Jurkat, Clone E6-1 (cell line): ENCODE results near the gene PEPD.

ENCODE experiments used
- DNase-seq: peaks from one replicate; pipeline ENCODE4 v3.0.0-alpha.2; 2011; ENCODE audit warnings: low read depth, low spot score
- H3K4me3 ChIP-seq: 2 replicates; pipeline ENCODE4 v1.5.1; 2011; ENCODE audit warnings: mild to moderate bottlenecking, low read length, control low read depth, moderate library complexity

Gene PEPD

DNA sequence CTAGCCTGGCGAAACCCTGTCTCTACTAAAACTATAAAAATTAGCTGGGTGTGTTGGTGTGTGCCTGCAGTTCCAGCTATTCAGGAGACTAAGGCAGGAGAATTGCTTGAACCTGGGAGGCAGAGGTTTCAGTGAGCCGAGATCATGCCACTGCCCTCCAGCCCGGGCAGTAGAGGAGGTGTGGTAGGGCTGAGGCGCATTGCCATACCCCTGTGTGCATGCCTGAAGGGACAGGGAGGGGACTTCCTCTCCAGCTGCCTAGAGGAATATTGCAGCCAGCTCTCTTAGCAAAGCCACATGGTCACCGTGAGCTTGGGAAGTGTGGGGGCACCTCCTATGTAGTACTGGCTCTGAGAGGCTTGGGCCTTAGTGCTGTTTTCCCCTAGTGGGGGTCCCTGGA lies 29.2 kb upstream of the PEPD start:
- no peak overlapping the region for H3K4me3 ChIP-seq
- DNase-seq, result no peak

DNA sequence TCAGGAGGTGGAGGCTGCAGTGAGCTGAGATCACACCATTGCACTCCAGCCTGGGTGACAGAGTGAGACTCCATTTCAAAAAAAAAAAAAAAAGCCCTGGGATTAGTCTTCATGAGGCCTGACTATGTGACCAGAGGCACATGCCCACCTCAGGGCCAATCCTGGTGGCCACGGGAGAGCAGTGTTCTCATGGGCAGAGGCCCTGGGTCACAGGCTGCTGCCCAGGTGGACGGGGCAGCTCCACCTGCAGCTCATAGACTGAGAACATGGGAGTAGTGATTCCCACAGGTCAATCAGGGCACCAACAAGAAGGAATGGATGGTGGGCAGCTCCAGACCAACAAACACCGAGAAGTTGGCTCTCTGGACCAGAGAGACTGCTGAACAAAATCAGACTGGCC lies 26.1 kb upstream of the PEPD start:
- no peak overlapping the region for H3K4me3 ChIP-seq
- no peak for DNase-seq

DNA sequence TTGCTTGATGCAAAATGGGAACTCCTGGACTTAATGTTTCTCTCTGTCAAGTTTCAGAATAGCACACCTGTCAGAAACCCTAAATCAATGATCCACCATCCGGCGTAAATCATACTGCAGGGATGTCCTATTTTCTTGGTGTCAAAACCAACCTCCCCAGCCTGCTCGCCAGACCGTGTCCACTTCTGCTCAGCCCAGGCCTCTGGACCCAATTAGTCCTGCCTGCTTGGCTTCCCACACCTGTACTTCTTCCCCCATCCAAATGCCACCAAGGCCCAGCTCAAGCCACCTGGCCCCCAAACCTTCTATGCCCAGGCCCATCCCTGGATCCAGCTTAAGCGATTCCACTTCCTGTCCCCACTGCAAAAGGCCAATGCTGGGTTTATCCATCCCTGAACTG lies 25.1 kb upstream of the PEPD start:
- DNase-seq, result no peak
- H3K4me3 ChIP-seq, result no peak overlapping the region

DNA sequence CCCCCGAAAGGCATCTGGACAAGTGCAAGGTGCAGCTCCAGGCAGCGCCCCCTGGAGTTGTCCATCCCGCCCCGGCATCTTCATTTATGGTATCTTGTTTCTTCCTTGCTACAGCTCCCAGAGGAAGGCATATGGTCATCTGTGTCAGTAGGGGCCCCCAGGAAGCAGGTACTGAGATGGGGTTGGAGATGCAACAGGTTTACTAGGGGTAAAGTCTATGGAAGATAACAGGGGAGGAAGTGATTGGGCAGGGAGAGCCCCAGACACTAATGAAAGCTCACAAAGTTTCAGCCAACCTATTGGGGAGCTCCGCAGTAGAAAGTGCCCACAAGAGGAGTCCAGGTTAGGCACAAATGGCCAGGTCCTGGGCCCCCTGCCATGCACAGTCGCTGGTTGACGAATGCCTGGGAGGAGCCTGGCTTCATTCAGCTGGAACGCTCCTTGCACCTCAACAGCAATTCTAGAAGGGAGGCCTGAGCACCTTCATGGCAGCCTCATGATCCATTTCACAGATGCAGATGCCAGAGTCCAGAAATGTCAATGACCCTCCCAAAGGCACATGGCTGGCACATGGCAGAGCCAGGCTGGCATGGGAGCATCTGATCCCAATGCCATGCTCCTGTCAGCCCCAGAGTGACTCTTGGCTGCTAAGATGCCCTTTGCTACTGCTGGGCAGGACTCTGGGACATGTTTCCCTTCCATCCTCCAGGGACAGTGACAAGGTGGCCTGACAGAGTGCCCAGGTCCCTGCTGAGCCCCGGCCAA lies 23.8 kb upstream of the PEPD start:
- no peak overlapping the region for H3K4me3 ChIP-seq
- DNase-seq, result no peak

DNA sequence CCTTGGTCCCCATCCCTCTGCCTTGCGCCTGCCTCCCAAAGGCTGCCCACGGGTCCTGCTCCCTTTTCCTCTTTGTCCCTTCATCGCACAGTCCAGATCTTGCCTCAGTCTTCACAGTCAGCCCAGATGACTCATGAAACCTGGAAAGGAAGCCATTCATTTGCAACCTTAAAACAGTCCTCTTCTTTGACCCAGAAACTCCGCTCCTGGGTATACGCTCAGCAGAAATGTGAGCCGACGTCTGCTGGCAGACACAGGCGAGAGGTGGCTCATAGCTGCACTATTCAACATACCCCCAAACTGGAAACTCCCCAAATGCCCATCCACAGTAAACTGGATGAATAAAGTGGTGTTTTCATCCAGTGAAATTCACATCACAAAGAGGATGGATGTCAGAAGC lies 13.6 kb upstream of the PEPD start:
- no peak overlapping the region for H3K4me3 ChIP-seq
- DNase-seq, result no peak

DNA sequence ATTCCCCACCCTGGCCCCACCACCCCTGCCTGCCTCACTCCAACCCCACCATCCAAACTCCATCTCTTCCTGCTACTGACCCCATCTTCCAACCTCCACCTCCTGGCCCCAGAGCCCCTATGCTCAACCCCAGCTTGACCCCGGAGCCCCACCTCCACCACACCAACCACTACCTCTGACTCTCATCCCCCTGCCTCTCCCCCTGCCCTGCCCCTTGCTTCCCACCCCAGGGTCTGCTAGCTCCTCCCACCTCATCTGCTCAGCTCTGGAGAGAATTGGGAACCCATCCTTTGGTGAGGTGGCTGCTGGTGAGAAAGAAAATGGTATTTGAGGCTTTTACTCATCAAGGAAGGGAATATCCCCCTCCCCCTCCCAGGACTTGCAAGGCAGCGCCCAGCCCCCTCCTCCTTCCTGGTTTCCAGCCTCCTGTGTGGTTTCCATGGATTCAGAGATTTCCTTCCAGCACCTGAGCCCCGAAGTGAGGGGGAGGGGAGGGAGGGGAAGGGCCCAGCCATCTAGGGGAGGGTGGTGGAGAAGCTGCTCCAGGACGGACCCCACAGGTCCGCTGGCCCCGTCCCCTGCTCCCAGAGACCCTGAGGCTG lies 11.4 kb upstream of the PEPD start:
- no peak for DNase-seq
- no peak overlapping the region for H3K4me3 ChIP-seq

DNA sequence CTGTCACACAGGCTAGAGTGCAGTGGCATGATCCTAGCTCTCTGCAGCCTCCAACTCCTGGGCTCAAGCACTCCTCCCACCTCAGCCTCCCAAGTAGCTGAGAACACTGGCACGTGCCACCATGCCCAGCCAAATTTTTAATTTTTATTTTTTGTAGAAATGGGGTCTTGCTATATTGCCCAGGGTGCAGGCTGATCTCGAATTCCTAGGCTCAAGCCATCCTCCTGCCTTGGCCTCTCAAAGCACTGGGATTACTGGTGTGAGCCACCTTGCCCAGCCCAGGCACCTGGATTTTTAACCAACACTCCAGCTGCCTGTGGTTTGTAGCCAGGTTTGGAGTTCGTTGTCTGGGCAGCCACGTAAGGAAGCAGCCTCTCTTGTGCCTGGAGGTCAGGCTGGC lies 9.3 kb upstream of the PEPD start:
- H3K4me3 ChIP-seq, result no peak overlapping the region
- DNase-seq, result no peak

DNA sequence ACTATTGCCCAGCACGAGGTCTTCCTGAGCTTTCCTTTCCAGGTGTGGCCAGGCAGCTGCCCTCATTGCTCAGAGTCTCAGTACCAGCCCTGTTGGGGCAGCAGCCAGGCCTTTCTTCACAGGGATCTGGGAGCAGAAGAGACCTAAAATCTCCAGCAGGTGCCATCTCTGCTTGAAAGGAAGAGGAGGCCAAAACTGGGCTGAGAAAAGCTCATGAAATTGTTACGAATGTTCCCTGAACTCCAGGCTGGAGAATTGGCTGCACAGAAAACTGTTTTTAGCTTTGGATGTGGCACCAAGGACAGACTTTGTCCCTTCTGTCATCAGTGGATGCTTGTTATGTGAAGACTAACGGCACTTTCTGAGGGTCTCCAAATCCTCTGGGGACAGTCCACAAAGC lies 8.7 kb upstream of the PEPD start:
- no peak for DNase-seq
- H3K4me3 ChIP-seq, result no peak overlapping the region

DNA sequence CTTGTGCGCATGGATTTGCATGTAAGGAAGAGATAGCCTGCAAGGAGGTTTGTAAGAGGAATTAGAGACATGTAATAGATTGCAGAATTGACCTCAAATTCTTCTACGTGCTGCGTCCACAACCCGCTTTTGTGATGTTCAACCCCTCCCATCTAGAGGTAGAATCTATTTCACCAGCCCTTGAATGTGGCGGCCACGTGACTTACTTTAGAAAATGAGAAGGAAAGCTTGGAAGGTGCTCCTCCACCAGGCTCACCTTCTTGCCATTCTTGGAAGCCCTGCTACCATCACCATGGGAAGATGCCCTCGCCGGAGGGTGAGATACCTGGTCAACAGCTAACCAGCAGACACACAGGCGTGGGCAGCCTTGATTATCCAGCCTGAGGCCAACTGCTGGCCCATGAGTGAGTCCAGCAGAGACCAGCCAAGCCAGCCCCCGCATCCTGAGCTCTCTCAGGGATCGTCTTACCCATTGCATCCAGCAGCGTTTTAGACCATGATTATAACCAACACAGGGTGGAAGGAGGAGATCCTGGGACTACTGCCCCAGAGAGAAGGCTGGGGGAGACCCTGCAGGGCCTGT lies 7.6 kb upstream of the PEPD start:
- DNase-seq, result no peak
- H3K4me3 ChIP-seq, result no peak overlapping the region

DNA sequence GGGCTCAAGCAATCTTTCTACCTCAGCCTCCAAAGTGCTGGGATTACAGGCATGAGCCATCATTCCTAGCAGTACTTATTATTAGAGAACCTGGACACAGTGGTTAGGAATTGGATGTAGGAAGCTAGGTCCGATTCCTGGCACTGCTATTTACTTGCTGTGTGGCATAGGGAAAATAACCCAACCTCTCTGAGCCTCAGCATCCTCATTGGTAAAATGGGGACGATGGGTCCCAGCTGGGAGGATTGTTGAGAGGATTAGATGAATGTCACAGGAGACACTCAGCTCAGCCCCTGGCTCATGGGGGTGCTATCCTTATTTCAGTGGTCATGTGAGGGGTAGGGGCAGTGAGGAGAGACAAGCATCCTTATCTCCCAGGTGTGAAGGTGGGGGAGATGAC lies 6.8 kb upstream of the PEPD start:
- H3K4me3 ChIP-seq, result no peak overlapping the region
- DNase-seq, result no peak

DNA sequence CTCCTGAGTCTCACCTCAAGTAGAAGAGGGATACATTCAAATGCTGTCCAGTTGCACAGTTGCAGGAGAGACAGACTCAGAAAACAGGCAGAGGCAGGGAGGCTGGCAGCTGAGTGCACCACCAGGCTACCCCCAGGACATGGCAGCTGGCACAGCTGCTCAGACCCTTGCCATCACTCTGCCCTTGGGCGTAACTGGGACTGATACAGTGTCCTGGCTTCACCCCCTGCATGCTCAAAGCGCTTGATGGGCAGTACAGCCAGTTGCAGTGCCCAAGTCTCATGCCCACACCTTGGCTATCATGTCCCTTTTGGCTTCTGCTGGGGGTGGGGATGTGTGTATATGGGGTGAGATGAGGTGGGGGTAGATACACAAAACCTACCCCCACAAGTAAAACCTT lies 5.5 kb upstream of the PEPD start:
- no peak overlapping the region for H3K4me3 ChIP-seq
- no peak for DNase-seq

DNA sequence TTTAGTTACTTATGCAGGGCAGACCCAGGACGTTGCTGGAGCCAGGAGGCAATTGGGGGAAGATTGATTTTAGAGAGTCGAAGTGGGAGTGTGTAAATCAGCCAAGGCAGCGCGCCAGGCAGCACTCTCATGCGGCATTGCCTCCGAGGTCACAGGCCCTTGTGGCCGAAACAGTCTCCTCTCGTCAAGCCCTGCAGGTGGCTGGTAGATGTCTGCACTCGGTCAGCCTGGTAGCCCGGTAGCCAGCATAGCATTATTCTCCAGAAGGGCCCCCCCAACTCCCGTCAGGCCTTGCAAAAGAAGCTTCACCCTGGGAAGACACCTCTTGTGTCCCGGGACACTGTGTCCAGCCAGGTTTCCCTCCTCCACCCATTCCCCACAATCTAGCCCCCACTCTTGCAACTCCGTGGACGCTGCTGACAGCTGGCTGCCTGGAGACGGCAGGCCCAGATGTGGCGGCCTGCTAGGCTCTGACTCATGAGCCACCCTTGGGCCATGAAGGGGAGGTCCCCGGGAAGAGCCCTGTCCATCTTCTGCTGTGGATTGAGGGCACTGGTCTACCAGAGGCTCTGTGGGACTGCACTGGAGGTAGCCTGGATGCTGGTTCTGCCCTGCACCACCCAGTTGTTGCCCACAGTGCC lies 2.6 kb upstream of the PEPD start:
- DNase-seq, result no peak
- no peak overlapping the region for H3K4me3 ChIP-seq

DNA sequence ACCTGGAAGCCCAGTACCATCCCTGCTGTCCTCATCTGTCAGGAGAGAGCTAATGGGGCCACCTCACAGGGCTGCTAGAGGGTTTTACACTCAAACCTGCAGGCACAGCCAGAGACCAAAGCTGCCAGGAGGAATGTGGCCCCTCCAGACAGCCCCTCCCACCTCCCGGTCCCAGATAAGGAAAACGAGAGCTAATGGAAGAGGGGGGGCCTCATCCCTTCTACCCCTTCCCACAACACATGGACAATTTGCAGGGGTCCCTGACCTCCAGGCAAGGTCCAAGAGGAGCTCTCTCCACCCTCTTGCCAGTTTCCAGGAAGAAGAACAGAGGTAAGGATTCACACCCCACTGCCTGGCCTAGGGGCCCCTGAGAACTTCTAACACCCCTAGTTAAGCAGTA lies 1.6 kb upstream of the PEPD start:
- no peak for DNase-seq
- no peak overlapping the region for H3K4me3 ChIP-seq

DNA sequence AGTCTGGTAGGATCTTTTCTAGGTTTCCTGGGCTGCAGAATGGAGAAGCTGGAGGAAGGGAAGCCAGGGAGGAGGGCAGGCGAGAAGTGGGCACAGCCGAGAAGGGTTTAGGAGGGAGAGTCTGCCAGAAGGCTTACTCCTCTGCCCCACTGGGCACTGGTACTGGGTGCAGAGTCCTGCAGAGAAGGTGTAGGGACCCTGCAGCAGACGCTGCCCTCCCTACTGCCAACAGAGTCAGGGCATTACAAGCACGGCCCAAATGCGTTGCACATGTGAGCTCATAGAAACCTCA lies 726 bp upstream of the PEPD start:
- no peak for DNase-seq
- H3K4me3 ChIP-seq, result peak overlapping the region; percentile 74

DNA sequence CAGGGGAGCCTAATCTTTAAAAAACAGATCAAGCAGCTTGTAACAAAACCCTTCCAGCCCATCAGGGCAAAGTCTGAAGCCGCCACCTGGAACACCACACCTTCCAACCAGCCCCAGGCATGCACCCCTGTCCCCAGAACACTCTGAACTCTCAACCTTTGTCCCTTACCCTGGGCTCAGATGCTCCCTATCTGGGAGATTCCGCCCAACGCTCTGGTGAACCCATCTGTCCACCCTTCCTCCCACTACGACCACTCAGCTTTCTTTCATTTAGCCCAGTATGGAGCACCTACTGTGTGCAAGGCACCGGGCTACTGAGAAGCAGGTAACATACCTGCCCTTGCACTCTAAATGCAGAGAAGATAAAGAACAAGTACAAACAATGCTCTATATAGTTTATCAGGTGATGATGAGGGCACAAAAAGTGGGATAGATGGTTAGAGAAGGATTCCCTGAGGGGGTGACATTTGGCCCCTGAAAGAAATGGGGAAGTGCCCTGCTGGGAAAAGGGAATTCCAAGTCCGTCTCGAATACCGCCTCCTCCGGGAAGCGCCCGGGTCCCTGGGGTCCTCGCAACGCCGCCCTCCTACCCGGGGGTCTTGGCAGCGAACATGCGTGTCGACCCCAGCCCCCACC lies 629 bp downstream of the PEPD start:
- peak overlapping the region; percentile 74 for H3K4me3 ChIP-seq
- DNase-seq, result no peak

DNA sequence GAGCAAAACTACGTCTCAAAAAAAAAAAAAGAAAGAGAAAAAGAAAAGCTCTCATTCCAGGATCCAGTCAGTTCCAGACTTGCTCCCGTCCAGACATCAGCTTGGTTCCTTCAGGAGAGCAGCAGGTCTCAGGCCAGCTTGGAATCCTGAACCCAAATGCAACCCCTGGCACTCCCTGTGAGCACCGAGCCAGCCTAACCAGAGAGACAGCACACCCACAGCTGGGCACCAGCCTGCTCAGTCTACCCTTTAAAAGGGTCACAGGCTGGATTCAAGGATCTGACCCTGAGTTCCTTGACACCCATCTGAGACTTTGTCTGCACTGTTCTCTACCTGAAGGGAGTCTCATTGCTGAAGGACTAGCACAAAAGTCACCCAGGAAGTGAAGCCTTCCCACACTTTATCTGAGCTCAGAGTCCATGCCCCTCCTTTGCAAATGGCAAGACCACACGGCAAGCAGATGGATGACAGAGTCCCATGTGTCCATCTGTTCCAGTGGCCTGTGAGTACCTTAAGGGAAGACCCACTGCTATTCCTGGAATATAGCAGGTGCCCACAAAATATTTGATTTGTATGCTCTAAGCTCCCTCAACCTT lies 1.4 kb downstream of the PEPD start:
- no peak overlapping the region; the same call in 1 of the 2 replicates for H3K4me3 ChIP-seq

DNA sequence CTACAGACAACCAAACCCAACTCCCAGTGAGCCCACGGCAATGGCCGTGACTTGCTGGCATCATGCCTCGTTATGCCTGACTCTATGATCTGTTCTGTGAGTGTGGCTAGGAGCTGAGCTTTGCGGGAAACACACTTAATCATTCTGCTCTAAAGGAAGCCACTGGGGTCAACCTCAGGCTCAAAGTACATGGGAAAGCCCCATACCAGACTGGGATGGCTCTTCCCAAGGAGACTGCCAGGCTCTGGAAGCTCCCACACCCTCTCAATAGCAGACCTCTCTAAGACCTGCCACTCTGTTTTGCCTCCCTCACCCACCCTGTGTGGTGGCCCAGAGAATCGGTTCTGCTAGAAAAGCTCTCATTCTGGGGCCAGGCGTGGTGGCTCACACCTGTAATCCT lies 2.2 kb downstream of the PEPD start:
- no peak for DNase-seq
- no peak overlapping the region for H3K4me3 ChIP-seq

More for the DNA sequence above, 1.4 kb downstream of the PEPD start:
- no peak for DNase-seq

DNA sequence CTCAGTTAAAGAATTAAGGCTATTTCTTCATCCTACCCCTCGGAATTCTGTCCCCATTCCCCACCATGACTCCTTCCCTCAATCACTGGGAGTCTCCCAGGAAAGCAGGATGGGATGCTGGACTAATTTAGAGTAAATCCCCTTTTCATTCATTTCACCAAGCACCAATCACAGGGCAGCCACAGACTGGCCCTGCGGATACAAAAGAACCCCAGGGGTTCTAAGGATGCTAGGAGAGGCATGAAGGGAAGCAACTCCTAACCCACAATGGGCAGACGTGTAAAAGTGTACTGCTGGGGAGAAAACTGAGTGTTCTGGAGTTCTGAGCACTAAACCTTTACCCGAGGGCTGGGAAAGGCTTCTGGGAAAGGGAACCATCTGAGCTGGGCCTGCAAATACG lies 3.0 kb downstream of the PEPD start:
- DNase-seq, result no peak
- no peak overlapping the region for H3K4me3 ChIP-seq

DNA sequence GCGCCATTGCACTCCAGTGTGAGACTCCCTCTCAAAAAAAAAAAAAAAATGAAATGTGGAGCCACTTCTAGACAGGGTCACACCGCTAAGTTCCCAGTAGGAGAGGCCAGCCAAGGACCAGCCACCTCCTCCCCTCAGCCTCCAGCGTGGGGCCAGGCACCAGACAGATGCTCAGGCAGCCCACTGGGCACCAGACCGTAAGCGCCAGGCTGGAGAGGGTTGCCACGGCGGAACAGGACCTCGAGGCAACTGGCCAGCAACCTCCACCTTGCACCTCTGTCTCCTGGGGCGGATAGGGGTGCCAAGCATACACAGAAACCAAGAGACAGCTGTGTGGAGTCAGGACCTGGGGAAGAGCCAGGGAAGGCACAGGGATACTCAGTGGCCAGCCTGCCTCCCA lies 3.7 kb downstream of the PEPD start:
- H3K4me3 ChIP-seq, result no peak overlapping the region
- no peak for DNase-seq

DNA sequence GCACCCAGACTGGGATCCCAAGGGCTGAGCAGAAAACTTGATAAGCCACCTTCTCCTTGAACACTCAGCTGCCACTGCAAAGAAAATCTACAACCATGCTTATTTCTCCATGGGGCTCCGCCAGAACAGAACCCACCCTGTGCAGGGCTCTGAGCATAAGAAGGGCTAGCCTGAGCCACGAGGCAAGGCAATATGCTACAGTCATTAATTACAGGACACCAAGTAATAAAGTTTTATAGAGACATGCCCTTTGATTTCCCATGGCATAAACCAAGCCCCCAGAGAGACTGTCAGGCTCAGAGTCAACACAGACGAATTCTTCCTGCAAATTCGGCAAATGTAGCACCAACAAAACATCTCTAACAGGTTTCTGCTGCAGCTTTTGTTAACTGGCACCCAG lies 5.7 kb downstream of the PEPD start:
- H3K4me3 ChIP-seq, result no peak overlapping the region
- no peak for DNase-seq
